ENCODE results near the gene KCNF1.

DNA sequence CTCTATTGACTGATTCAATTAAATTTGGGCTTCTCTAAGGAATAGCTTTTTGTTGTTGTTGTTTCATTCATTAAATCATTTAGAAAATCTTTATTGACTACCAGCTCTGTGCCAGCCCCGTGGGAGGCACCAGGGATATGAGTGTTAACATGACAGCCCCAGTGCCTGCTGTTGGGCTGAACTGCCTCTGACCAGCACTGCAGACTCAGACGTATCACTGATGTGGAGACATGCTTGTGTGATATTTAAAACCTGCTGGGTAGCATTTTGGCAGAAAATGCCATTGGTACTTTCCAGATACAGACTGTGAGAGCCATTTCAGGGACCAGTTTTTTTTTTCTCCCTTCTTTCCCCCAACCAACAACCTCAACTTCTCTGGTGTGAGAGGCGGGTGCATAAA lies 38.6 kb upstream of the KCNF1 start:
- TF ChIP-seq EZH2 (optimal IDR thresholded peaks at IDR 0.05; ENCODE audit: low read depth, low read length), result no peak
- TF ChIP-seq, protein P1, sequence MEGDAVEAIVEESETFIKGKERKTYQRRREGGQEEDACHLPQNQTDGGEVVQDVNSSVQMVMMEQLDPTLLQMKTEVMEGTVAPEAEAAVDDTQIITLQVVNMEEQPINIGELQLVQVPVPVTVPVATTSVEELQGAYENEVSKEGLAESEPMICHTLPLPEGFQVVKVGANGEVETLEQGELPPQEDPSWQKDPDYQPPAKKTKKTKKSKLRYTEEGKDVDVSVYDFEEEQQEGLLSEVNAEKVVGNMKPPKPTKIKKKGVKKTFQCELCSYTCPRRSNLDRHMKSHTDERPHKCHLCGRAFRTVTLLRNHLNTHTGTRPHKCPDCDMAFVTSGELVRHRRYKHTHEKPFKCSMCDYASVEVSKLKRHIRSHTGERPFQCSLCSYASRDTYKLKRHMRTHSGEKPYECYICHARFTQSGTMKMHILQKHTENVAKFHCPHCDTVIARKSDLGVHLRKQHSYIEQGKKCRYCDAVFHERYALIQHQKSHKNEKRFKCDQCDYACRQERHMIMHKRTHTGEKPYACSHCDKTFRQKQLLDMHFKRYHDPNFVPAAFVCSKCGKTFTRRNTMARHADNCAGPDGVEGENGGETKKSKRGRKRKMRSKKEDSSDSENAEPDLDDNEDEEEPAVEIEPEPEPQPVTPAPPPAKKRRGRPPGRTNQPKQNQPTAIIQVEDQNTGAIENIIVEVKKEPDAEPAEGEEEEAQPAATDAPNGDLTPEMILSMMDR (IDR thresholded peaks at IDR 0.05; ENCODE audit: low read length), result no peak
- no peak for TF ChIP-seq EZH2phosphoT487 (IDR thresholded peaks at IDR 0.05; ENCODE audit: low read length)
